ENCODE results near the gene MYO1D. TPM values are rescaled to one million over a fixed set of nuclear protein-coding genes. Genes with fewer than 3 reads are reported as not detected.

MYO1D gene
- total RNA-seq, 1 experiment from 2014 or later = 35.7 TPM

- H3K9ac ChIP-seq (ENCODE audit: low read length) = no peak overlapping the region
- DNase-seq (ENCODE audit: low read depth, low spot score) (no peak), ATAC-seq (no peak)
- TF ChIP-seq EGR1 (IDR thresholded peaks at IDR 0.05; ENCODE audit: low read depth) (no peak), SRF (IDR thresholded peaks at IDR 0.05; ENCODE audit: low read depth) (no peak), EZH2 (IDR thresholded peaks at IDR 0.05) (no peak), ZFX (IDR thresholded peaks at IDR 0.05) (no peak), ZBTB33 (IDR thresholded peaks at IDR 0.05; ENCODE audit: extremely low read depth, insufficient replicate concordance, low read length) (no peak), FOSL1 (IDR thresholded peaks at IDR 0.05; ENCODE audit: low read depth) (no peak), SIN3A (IDR thresholded peaks at IDR 0.05; ENCODE audit: low read depth) (no peak), ZNF274 (IDR thresholded peaks at IDR 0.05; ENCODE audit: low read depth, low read length) (no peak), CBX3 (IDR thresholded peaks at IDR 0.05; ENCODE audit: low read depth) (no peak), JUND (IDR thresholded peaks at IDR 0.05) (no peak), CTCF (IDR thresholded peaks at IDR 0.05 in 2 of 3, conservative IDR thresholded peaks at IDR 0.05 in 1 of 3; ENCODE audit: borderline replicate concordance in 1 of 3, insufficient read depth in 1 of 3, low read depth in 2 of 3, low read length in 2 of 3) (no peak), MAX (IDR thresholded peaks at IDR 0.05) (no peak), TCF7L2 (IDR thresholded peaks at IDR 0.05; ENCODE audit: borderline replicate concordance, extremely low read depth, insufficient read depth, insufficient read length) (no peak), YY1 (IDR thresholded peaks at IDR 0.05; ENCODE audit: extremely low read depth, insufficient replicate concordance, low read depth, low read length) (no peak), CEBPB (IDR thresholded peaks at IDR 0.05; ENCODE audit: low read depth) (no peak), POLR2A (IDR thresholded peaks at IDR 0.05; ENCODE audit: borderline replicate concordance, extremely low read depth, insufficient read depth, insufficient read length) (no peak), RAD21 (IDR thresholded peaks at IDR 0.05; ENCODE audit: low read depth) (no peak), POLR2AphosphoS5 (IDR thresholded peaks at IDR 0.05; ENCODE audit: low read depth, low read length) (no peak)
- TF ChIP-seq, protein P1, sequence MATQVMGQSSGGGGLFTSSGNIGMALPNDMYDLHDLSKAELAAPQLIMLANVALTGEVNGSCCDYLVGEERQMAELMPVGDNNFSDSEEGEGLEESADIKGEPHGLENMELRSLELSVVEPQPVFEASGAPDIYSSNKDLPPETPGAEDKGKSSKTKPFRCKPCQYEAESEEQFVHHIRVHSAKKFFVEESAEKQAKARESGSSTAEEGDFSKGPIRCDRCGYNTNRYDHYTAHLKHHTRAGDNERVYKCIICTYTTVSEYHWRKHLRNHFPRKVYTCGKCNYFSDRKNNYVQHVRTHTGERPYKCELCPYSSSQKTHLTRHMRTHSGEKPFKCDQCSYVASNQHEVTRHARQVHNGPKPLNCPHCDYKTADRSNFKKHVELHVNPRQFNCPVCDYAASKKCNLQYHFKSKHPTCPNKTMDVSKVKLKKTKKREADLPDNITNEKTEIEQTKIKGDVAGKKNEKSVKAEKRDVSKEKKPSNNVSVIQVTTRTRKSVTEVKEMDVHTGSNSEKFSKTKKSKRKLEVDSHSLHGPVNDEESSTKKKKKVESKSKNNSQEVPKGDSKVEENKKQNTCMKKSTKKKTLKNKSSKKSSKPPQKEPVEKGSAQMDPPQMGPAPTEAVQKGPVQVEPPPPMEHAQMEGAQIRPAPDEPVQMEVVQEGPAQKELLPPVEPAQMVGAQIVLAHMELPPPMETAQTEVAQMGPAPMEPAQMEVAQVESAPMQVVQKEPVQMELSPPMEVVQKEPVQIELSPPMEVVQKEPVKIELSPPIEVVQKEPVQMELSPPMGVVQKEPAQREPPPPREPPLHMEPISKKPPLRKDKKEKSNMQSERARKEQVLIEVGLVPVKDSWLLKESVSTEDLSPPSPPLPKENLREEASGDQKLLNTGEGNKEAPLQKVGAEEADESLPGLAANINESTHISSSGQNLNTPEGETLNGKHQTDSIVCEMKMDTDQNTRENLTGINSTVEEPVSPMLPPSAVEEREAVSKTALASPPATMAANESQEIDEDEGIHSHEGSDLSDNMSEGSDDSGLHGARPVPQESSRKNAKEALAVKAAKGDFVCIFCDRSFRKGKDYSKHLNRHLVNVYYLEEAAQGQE (IDR thresholded peaks at IDR 0.05; ENCODE audit: low read depth) = no peak
- RAD21 ChIA-PET (ENCODE audit: low non-redundant PET in 1 of 2, low total read pairs in 2 of 2, uncharacterized antibody in 2 of 2, unreplicated experiment in 2 of 2) = no interaction called here
- H3K27me3 ChIP-seq (ENCODE audit: insufficient read depth, low read length) = no peaks in the 10 kb centered on the region
- H2AFZ ChIP-seq (ENCODE audit: low read depth, low read length, poor library complexity, severe bottlenecking) = no peak overlapping the region
- POLR2A ChIA-PET = no interaction called here
- BruUV-seq (replicated peaks) = no TSS peak
- CTCF ChIA-PET = interaction anchor here (0.9 kb wide), 1 partner anchor 216 kb away, joined by 3 read pairs; no protein-coding TSS in a partner anchor
- no peak overlapping the region for H3K4me3 ChIP-seq (replicated peaks in 1 of 2; ENCODE audit: low read depth in 1 of 2, low read length in 2 of 2)
- H3K36me3 ChIP-seq (ENCODE audit: control insufficient read depth in 1 of 2, insufficient read depth in 2 of 2, low read length in 2 of 2) = no peaks in the 10 kb centered on the region
- H3K4me2 ChIP-seq (ENCODE audit: low read length) = no peak overlapping the region
- no peak overlapping the region for H3K27ac ChIP-seq (ENCODE audit: low read depth, low read length)
- H3K9me2 ChIP-seq (ENCODE audit: insufficient read depth) = no peaks in the 10 kb centered on the region
- no peaks in the 10 kb centered on the region for H3K79me2 ChIP-seq (ENCODE audit: insufficient read depth, low read length)
- intact Hi-C loops (cut with micrococcal nuclease) = no loop called here
- no peaks in the 10 kb centered on the region for H4K20me1 ChIP-seq (ENCODE audit: insufficient read depth)
- no peaks in the 10 kb centered on the region for H3K9me3 ChIP-seq (ENCODE audit: control insufficient read depth in 1 of 2, insufficient read depth in 1 of 2, low read depth in 1 of 2, low read length in 2 of 2)
- no peaks in the 10 kb centered on the region for H3K4me1 ChIP-seq (ENCODE audit: control insufficient read depth in 1 of 2, insufficient read depth in 2 of 2, low read length in 2 of 2)
These were observed 183.6 kb downstream of the MYO1D start for GRCh38 chr17:32693194-32693897.

All from HCT116 (cell line).